GM19468 (cell line): ENCODE results near the gene UBE2M.
"Not testable (repeated sequence)": the region's sequence is repeated elsewhere in the genome, so short reads cannot be mapped to it uniquely, and the experiment has no call there.

Source experiments
- ATAC-seq: cut with Tn5 transposase; IDR thresholded peaks from one replicate; pipeline ENCODE4 v1.9.1; 2021; ENCODE audit warnings: mild to moderate bottlenecking, moderate library complexity, moderate number of reproducible peaks; ENCODE audit not compliant: unreplicated experiment; ENCODE audit errors: extremely low read depth

Gene UBE2M

GRCh38 chr19:58545286-58546018 is 13.0 kb downstream of the UBE2M start:
- ATAC-seq, result no peak

- peak; percentile 11 for ATAC-seq
Observed at GRCh38 chr19:58544591-58545285, 13.7 kb downstream of the UBE2M start.

DNA sequence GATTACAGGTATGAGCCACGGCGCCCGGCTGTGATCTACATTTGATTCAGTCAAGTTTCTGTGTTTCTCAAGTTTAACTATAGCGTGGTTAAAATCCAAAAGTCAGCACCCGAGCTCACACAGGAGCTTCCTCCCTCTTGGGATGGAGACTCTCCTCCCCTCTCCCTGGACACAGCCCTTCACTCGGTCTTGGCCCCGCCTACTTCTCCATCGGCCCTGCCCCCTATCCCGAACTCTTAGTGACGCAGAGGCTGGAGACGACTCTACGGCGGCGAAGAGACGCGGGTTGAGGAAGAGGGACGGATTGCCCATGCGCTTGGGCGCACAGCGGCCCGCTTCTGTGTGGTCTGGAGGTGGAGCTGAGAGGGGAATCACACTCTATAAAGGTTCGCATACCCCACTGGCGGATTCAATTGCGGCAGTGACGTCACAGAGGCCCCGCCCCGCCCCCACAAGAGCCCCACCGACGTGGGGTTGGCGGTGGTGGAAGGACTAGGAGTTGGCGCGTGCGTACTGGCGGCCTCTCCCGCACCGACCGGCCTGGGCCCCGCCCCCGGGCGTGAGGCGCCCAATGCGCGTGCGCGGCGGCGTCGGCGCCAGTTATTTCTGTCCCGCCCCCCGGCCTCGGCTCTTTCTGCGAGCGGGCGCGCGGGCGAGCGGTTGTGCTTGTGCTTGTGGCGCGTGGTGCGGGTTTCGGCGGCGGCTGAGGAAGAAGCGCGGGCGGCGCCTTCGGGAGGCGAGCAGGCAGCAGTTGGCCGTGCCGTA is 14.4 kb downstream of the UBE2M start, which contains the start of gene TRIM28:
TRIM28 (plus strand) TSS at position 239 of the 765 bp plus-strand sequence. CDS start 694 bp downstream, outside the sequence.
- ATAC-seq, result peak; percentile 78

GRCh38 chr19:58542641-58543372 is 15.6 kb downstream of the UBE2M start:
- ATAC-seq, result not testable (repeated sequence)

DNA sequence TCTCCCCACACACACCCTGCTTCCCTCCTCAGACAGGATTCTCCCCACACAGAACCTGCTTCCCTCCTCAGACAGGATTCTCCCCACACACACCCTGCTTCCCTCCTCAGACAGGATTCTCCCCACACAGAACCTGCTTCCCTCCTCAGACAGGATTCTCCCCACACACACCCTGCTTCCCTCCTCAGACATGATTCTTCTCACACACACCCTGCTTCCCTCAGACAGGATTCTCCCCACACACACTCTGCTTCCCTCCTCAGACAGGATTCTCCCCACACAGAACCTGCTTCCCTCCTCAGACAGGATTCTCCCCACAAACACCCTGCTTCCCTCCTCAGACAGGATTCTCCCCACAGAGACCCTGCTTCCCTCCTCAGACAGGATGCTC is 19.2 kb downstream of the UBE2M start:
- not testable (repeated sequence) for ATAC-seq

DNA sequence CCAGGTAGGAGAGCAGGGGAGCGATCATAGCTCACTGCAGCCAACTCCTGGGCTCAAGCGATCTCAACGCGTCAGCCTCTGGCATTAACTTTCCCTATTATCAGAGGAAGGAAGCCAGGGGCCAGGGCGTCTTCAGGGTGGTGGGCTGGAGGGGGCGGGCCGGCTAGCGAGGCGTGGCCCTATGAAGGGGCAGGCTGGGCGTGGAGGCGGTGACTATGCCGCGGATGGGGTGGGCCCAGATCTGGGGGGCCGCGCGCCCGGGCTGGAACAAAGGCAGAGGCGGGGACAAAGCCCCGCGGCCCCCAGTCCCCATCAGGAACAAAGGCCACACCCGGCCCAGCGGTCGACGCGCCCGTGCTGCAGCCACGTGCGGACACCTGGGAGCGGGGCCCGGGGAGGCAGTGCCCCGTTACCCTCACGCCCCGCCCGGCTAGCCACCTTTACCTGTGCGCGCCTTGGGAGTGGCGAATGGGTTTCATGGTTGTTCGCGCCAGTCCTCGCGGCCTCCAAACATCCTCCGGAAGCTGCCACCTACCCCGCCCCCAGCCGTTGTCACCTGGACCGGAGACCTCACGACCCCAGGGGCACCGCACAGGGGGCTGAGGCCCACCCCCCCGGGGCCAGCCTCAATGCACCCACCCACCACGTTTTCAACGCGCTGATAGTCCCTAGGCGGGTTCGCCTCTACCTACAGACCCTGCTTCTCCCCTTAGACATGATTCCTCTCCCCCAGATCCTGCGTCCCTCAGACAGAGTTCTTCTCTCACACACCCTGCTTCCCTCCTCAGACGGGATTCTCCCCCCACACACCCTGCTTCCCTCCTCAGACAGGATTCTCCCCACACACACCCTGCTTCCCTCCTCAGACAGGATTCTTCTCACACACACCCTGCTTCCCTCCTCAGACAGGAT is 19.9 kb downstream of the UBE2M start:
- ATAC-seq, result no peak

GRCh38 chr19:58536852-58537798 is 21.3 kb downstream of the UBE2M start:
- no peak for ATAC-seq

GRCh38 chr19:58535857-58536256 is 22.6 kb downstream of the UBE2M start:
- no peak for ATAC-seq

DNA sequence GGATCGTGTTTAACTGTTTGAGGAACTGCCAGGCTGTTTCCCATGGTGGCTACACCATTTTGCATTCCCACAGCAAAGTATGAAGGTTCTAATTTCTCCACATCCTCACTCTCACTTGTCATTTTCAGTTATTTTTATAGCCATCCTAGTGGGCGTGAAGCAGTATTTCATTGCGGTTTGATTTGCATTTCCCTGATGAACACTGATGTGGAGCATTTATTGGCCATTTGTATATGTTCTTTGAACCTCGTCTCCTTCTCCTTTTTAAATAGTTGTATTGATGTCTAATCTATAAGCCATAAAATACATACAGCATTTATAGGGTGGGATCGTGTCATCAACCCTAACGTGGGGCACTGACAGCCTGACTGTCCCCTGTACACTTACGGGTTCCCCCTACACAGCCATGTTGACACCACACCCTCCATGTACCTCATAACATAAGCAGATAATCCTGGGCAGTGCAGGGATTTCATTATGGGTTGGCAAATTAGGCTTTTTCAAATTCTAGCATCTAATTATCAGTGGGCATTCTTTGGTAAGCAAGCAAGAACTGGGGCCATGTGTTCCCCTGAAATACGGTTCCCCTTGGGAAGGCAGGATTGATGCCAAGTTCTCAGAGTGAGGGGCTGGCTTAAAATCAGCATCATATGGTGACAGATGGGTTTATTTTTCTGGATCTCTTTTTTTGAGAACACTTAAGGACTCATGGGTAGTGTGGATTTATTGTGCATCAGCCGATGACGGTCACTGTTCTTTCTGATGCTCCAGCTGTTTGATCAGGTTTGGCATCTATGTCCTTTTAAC is 27.2 kb downstream of the UBE2M start:
- ATAC-seq, result no peak

DNA sequence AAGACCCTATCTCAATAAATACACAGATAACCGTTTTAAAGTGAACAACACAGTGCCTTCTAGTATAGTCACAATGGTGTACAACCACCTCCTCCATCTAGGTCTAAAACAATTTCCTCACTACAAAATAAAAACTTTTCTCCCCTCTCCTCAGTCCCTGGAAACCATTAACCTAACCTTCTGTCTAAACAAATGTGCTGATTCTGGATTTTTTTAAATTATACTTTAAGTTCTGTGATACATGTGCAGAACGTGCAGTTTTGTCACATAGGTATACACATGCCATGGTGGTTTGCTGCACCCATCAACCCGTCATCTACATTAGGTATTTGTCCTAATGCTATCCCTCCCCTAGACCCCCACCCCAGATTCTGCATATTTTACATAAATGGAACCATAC is 29.0 kb downstream of the UBE2M start:
- ATAC-seq, result no peak

GRCh38 chr19:58522709-58523108 is 35.7 kb downstream of the UBE2M start:
- no peak for ATAC-seq

DNA sequence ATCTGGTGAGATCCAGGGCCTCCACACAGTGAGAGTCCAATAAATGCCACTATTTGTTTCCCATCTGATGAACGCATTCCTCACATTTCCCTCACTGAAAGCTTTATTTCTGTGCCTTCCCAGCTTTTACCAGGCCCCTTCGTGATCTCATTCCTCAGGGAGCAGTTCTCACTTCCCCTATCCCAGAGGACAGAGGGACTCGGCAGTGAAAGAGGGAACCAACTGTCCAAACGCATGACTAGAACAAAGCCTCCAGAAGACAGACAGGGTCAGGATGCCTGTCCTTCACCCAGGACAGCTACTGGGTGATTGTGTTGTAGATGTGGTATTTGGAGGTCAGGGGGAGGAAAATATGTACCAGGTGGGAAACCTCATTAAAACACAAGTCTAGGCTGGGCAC is 36.8 kb downstream of the UBE2M start:
- ATAC-seq, result no peak

GRCh38 chr19:58520257-58520599 is 38.2 kb downstream of the UBE2M start:
- ATAC-seq, result no peak

- ATAC-seq, result peak; percentile 73
Observed at GRCh38 chr19:58519355-58520256, 38.8 kb downstream of the UBE2M start, which contains the start of gene ZBTB45. ZBTB45 (minus strand) TSS chr19:58519810; CDS start chr19:58517673, 2,137 bp downstream.

GRCh38 chr19:58519087-58519354 is 39.4 kb downstream of the UBE2M start:
- no peak for ATAC-seq

DNA sequence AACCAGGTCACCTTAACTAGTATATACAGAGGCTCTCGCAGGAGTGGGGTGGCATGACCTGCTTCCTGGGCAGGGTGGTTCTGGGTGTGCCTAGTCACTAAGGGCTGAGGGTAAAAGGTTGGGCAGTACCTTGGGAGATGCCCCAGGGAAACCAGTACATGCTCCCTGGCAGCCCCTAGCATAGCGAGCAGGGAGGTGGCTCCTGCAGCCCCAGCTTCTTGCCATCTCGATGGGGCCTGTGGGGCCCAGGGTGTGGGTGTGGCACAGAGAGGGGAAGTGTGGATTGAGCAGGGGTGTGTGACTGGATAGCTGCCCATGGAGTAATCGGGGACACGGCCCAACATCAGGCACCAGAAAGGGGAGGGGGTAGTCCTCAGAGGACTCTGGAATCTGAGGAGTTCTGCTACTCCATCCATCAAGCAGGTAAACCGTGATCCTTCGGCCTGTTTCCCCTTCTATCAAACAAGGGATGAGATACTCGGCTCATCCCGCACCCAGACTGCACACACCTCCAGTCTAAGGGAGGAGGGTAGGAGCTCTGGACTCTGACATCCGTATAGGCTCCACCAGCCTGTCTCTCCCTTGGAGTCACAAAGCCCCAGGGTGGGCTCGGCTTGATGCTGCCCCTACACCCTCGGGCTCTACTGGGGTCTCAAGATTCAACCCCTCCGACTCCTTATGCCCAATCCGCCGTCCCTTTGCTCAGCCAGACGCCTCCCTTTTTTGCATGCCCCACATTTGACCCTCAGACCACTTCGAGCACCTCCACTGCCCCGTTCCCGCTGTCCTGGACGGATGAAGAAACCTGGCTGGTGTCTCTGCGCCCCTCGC is 39.9 kb downstream of the UBE2M start:
- ATAC-seq, result no peak
